H1 (cell line): ENCODE results near the gene GRM8. TPM values are rescaled to one million over a fixed set of nuclear protein-coding genes. Genes with fewer than 3 reads are reported as not detected.

Experiments
- CTCF ChIA-PET: fragments of 300-600 bp; sonication (Branson Sonifier 250); formaldehyde crosslinking; loops from one replicate; lab custom pipeline; 2021; ENCODE audit not compliant: partially characterized antibody; lab: Charles Lee
- POLR2A ChIA-PET: fragments of 300-600 bp; sonication (Branson Sonifier 250); formaldehyde crosslinking; loops from one replicate; lab custom pipeline; 2021; ENCODE audit warnings: inconsistent platforms; ENCODE audit not compliant: partially characterized antibody; lab: Charles Lee
- DNase-seq, 2 experiments: peaks; one replicate each; pipeline versions ENCODE4 v3.0.0 to v3.0.0-alpha.2; 2010 to 2022; ENCODE audit warnings: low spot score in 2 of 2, low read depth in 1 of 2, mixed read lengths in 1 of 2
- FAIRE-seq: peaks from 2 replicates; lab custom pipeline; 2011; peaks lifted over from hg19 to GRCh38; lab: Jason Lieb, UNC
- H2AFZ ChIP-seq: 2 replicates; pipeline ENCODE4 v1.8.1; 2012; ENCODE audit warnings: low read length, inconsistent platforms
- H2AK5ac ChIP-seq: 2 replicates; pipeline ENCODE4 v1.6.1; 2013; ENCODE audit warnings: low read depth, low read length
- H2BK120ac ChIP-seq: replicated peaks from 2 replicates; pipeline ENCODE3; 2013; ENCODE audit warnings: low read depth, low read length, inconsistent platforms
- H2BK12ac ChIP-seq: 2 replicates; pipeline ENCODE4 v1.6.1; 2013; ENCODE audit warnings: low read depth, low read length
- H2BK15ac ChIP-seq: 2 replicates; pipeline ENCODE4 v1.6.1; 2013; ENCODE audit warnings: low read length
- H2BK20ac ChIP-seq: 2 replicates; pipeline ENCODE4 v1.6.1; 2013; ENCODE audit warnings: low read length
- H2BK5ac ChIP-seq: 2 replicates; pipeline ENCODE4 v1.6.1; 2013; ENCODE audit warnings: low read depth, low read length
- H3K14ac ChIP-seq: 2 replicates; pipeline ENCODE4 v1.6.1; 2013; ENCODE audit warnings: inconsistent platforms; ENCODE audit not compliant: insufficient read length
- H3K18ac ChIP-seq: 2 replicates; pipeline ENCODE4 v1.6.1; 2013; ENCODE audit warnings: low read length; ENCODE audit errors: extremely low read depth
- H3K23ac ChIP-seq: 2 replicates; pipeline ENCODE4 v1.6.1; 2013; ENCODE audit warnings: inconsistent platforms; ENCODE audit not compliant: insufficient read length
- H3K23me2 ChIP-seq: 2 replicates; pipeline ENCODE4 v1.6.1; 2013; ENCODE audit warnings: low read depth, low read length
- H3K27ac ChIP-seq: 2 replicates; pipeline ENCODE4 v1.6.1; 2011; ENCODE audit warnings: low read depth, low read length, inconsistent platforms
- H3K27me3 ChIP-seq, 4 experiments: replicated peaks in 1 of 4; 1 replicate in 1 of 4; 2 replicates in 3 of 4; pipeline versions ENCODE4 v1.6.1 to v1.8.1; 2011 to 2013; ENCODE audit warnings: low read length in 3 of 4, mild to moderate bottlenecking in 3 of 4, inconsistent platforms in 2 of 4, mixed read lengths in 2 of 4, moderate library complexity in 1 of 4; ENCODE audit not compliant: control insufficient read depth in 3 of 4, insufficient read depth in 3 of 4; ENCODE audit errors: extremely low read depth in 1 of 4
- H3K36me3 ChIP-seq, 4 experiments: 2 replicates each; pipeline versions ENCODE4 v1.6.1 to v1.8.1; 2011 to 2013; ENCODE audit warnings: mild to moderate bottlenecking in 4 of 4, low read length in 3 of 4, moderate library complexity in 2 of 4, control low read depth in 1 of 4, inconsistent platforms in 1 of 4; ENCODE audit not compliant: insufficient read depth in 4 of 4, control insufficient read depth in 2 of 4
- H3K4ac ChIP-seq: replicated peaks from 2 replicates; pipeline ENCODE3; 2013; ENCODE audit warnings: low read length, low read depth, mixed read lengths, inconsistent platforms; ENCODE audit not compliant: insufficient read length
- H3K4me1 ChIP-seq, 4 experiments: replicated peaks in 1 of 4; 1 replicate in 1 of 4; 2 replicates in 3 of 4; pipeline versions ENCODE4 v1.6.1 to v1.8.1; 2011 to 2013; ENCODE audit warnings: low read length in 3 of 4, inconsistent platforms in 2 of 4, mixed read lengths in 1 of 4; ENCODE audit not compliant: insufficient read depth in 4 of 4, control insufficient read depth in 3 of 4
- H3K4me2 ChIP-seq, 2 experiments: 2 replicates each; pipeline versions ENCODE4 v1.6.1 to v1.8.1; 2011 to 2013; ENCODE audit warnings: low read depth in 2 of 2, low read length in 2 of 2, control low read depth in 1 of 2, inconsistent platforms in 1 of 2, mild to moderate bottlenecking in 1 of 2; ENCODE audit not compliant: insufficient read depth in 1 of 2
- H3K4me3 ChIP-seq, 4 experiments: fragments of 200-600, 300-600 bp in 1 of 4; sonication (generic), shearing (Covaris generic), sonication (Bioruptor Twin) in 1 of 4; 2 replicates each; pipeline versions ENCODE4 v1.5.1 to v1.8.1; 2011 to 2016; ENCODE audit warnings: low read length in 4 of 4, low read depth in 3 of 4, control low read depth in 2 of 4, inconsistent platforms in 2 of 4, mild to moderate bottlenecking in 2 of 4, mixed read lengths in 1 of 4, moderate library complexity in 1 of 4; ENCODE audit not compliant: insufficient read depth in 2 of 4; ENCODE audit errors: extremely low read depth in 1 of 4
- H3K56ac ChIP-seq: replicated peaks from 2 replicates; pipeline ENCODE3; 2013; ENCODE audit warnings: low read depth, mild to moderate bottlenecking, mixed read lengths, low read length, inconsistent platforms; ENCODE audit not compliant: insufficient read length
- H3K79me1 ChIP-seq: 2 replicates; pipeline ENCODE4 v1.6.1; 2013; ENCODE audit warnings: low read depth, low read length, control low read depth
- H3K79me2 ChIP-seq, 2 experiments: 2 replicates each; pipeline versions ENCODE4 v1.6.1 to v1.8.1; 2012 to 2013; ENCODE audit warnings: low read length in 2 of 2, mild to moderate bottlenecking in 2 of 2, inconsistent platforms in 1 of 2; ENCODE audit not compliant: insufficient read depth in 2 of 2, control insufficient read depth in 1 of 2
- H3K9ac ChIP-seq, 4 experiments: replicated peaks in 1 of 4; 1 replicate in 1 of 4; 2 replicates in 3 of 4; pipeline versions ENCODE4 v1.6.1 to v1.8.1; 2011 to 2013; ENCODE audit warnings: low read depth in 3 of 4, low read length in 3 of 4, control low read depth in 2 of 4, mild to moderate bottlenecking in 2 of 4, moderate library complexity in 2 of 4, inconsistent platforms in 1 of 4; ENCODE audit errors: extremely low read depth in 1 of 4
- H3K9me3 ChIP-seq, 2 experiments: 2 replicates each; pipeline versions ENCODE4 v1.6.1 to v1.8.1; 2012 to 2013; ENCODE audit warnings: mild to moderate bottlenecking in 2 of 2, moderate library complexity in 2 of 2, control low read depth in 1 of 2, inconsistent platforms in 1 of 2, low read depth in 1 of 2, low read length in 1 of 2, mixed read lengths in 1 of 2; ENCODE audit not compliant: insufficient read depth in 2 of 2
- H4K20me1 ChIP-seq, 2 experiments: replicated peaks in 1 of 2; 2 replicates each; pipeline versions ENCODE3 to v1.8.1; 2011 to 2013; ENCODE audit warnings: inconsistent platforms in 2 of 2, low read length in 2 of 2, mild to moderate bottlenecking in 1 of 2; ENCODE audit not compliant: insufficient read depth in 2 of 2, control insufficient read depth in 1 of 2
- H4K5ac ChIP-seq: 2 replicates; pipeline ENCODE4 v1.6.1; 2013; ENCODE audit warnings: low read length, low read depth, mixed read lengths, inconsistent platforms; ENCODE audit not compliant: insufficient read length
- H4K8ac ChIP-seq: 2 replicates; pipeline ENCODE4 v1.8.0; 2013; ENCODE audit warnings: mild to moderate bottlenecking, moderate library complexity, low read length, inconsistent platforms; ENCODE audit not compliant: insufficient read depth; ENCODE audit errors: extremely low read depth
- H4K91ac ChIP-seq: replicated peaks from 2 replicates; pipeline ENCODE3; 2013; ENCODE audit warnings: low read length, mixed read lengths, inconsistent platforms; ENCODE audit not compliant: insufficient read length
- BCL11A ChIP-seq, 2 experiments: IDR thresholded peaks; one replicate each; pipeline ENCODE4 v1.6.1; 2011; ENCODE audit warnings: low read depth in 2 of 2, low read length in 2 of 2, mild to moderate bottlenecking in 2 of 2
- CTBP2 ChIP-seq: IDR thresholded peaks from 2 replicates; pipeline ENCODE4 v1.7.0; 2011; ENCODE audit warnings: borderline replicate concordance, mild to moderate bottlenecking, moderate library complexity, mixed read lengths, low read length; ENCODE audit not compliant: insufficient read depth, insufficient read length
- EGR1 ChIP-seq: IDR thresholded peaks from 2 replicates; pipeline ENCODE4 v1.6.1; 2011; ENCODE audit warnings: low read depth, low read length, borderline replicate concordance
- EP300 ChIP-seq, 2 experiments: IDR thresholded peaks; 1 replicate in 1 of 2; 2 replicates in 1 of 2; pipeline ENCODE4 v1.6.1; 2011 to 2012; ENCODE audit warnings: low read depth in 2 of 2, low read length in 2 of 2, mild to moderate bottlenecking in 2 of 2, borderline replicate concordance in 1 of 2, inconsistent platforms in 1 of 2, moderate library complexity in 1 of 2
- HDAC2 ChIP-seq, 2 experiments: fragments of 300-600 bp in 1 of 2; sonication (generic) in 1 of 2; IDR thresholded peaks; 2 replicates each; pipeline ENCODE4 v1.6.1; 2011 to 2012; ENCODE audit warnings: low read depth in 2 of 2, low read length in 2 of 2, mild to moderate bottlenecking in 2 of 2, moderate library complexity in 2 of 2, borderline replicate concordance in 1 of 2, inconsistent platforms in 1 of 2
- KDM1A ChIP-seq: fragments of 200-600, 300-600 bp; sonication (generic); IDR thresholded peaks from 2 replicates; pipeline ENCODE4 v1.7.1; 2016; ENCODE audit warnings: mild to moderate bottlenecking, low read length, borderline replicate concordance
- KDM5A ChIP-seq: fragments of 200-600 bp; IDR thresholded peaks from 2 replicates; pipeline ENCODE4 v1.7.1; 2012; ENCODE audit warnings: mild to moderate bottlenecking, low read length, inconsistent platforms, mixed read lengths
- POLR2A ChIP-seq, 2 experiments: IDR thresholded peaks; 1 replicate in 1 of 2; 2 replicates in 1 of 2; pipeline ENCODE4 v1.6.1; 2011; ENCODE audit warnings: low read depth in 2 of 2, low read length in 2 of 2, mild to moderate bottlenecking in 2 of 2; ENCODE audit errors: control extremely low read depth in 1 of 2
- RBBP5 ChIP-seq: IDR thresholded peaks from 2 replicates; pipeline ENCODE4 v1.7.1; 2012; ENCODE audit warnings: low read depth, mild to moderate bottlenecking, inconsistent platforms, low read length, moderate library complexity, borderline replicate concordance
- RFX5 ChIP-seq: IDR thresholded peaks from 2 replicates; pipeline ENCODE4 v1.6.1; 2011; ENCODE audit warnings: low read depth, low read length, improper control_type of control experiment, borderline replicate concordance
- TBP ChIP-seq: IDR thresholded peaks from 2 replicates; pipeline ENCODE4 v1.6.1; 2011; ENCODE audit warnings: low read depth, low read length, improper control_type of control experiment
- TCF12 ChIP-seq: IDR thresholded peaks from 2 replicates; pipeline ENCODE4 v1.6.1; 2011; ENCODE audit warnings: low read depth, mild to moderate bottlenecking, low read length
- YY1 ChIP-seq: IDR thresholded peaks from 2 replicates; pipeline ENCODE4 v1.6.1; 2011; ENCODE audit warnings: low read depth, mild to moderate bottlenecking, low read length
- WGBS, 2 experiments: shearing (Covaris generic) in 1 of 2; methylation state at CpG; one replicate each; pipeline versions ENCODE4 v1.1.6 to v1.1.7; 2013 to 2015; ENCODE audit warnings: low lambda C conversion rate in 2 of 2, mixed read lengths in 2 of 2, inconsistent platforms in 1 of 2, low coverage in 1 of 2, missing lambda C conversion rate in 1 of 2; ENCODE audit not compliant: insufficient replicate concordance in 2 of 2, insufficient coverage in 1 of 2, insufficient read length in 1 of 2; ENCODE audit errors: extremely low coverage in 1 of 2, missing lambda C conversion rate in 1 of 2; 5-methylcytosine and 5-hydroxymethylcytosine counted together
- polyA plus RNA-seq, 7 experiments: library from polyadenylated mRNA; depleted of rRNA in 3 of 7; stranded (reverse) in 5 of 7; unstranded in 2 of 7; fragments of >200 nt in 5 of 7; fragments of 200-250 nt in 2 of 7; gene quantifications; 1 replicate in 5 of 7; 2 replicates in 1 of 7; 4 replicates in 1 of 7; pipeline versions ENCODE4 v1.2.1 to v1.2.3, GENCODE V29; 2011 to 2013; ENCODE audit warnings: missing spikeins in 2 of 7, mixed read lengths in 2 of 7
- total RNA-seq: library from RNA; stranded (reverse); fragmentation: NEBNext Ultra II Directional; extraction: Animal tissue kit (Norgen Biotek cat#: 25700); gene quantifications from 2 replicates; pipeline ENCODE4 v1.2.1, GENCODE V29; 2021

GRM8 gene
- total and polyA plus RNA-seq, 2 of the 8 experiments (the other 6 are each of a cell fraction or from before 2014, with no cell fraction given) = 2.6 to 2.8 TPM

DNA sequence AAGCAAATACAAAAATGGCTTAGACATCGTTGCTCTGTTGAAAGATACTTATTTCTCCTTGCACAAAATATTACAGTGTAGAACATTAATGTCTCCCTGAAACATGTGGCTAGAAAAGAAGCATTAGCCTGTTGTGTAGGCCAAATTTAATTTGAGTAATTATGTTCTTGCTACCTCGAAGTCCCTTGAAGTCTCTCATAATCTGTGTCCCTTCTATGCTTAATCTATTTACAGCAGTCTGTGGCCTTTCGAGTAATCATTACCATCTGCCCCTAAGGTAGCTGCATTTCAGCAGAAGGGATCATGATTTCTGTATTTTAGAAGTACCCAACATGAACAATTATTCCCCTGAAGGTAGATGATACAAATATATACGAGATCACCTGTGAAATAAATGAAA lies 615.2 kb downstream of the GRM8 start:
- no peak overlapping the region for H2BK120ac ChIP-seq
- H3K18ac ChIP-seq = no peak overlapping the region
- no peaks in the 10 kb centered on the region for H3K23me2 ChIP-seq
- H2BK15ac ChIP-seq = no peak overlapping the region
- WGBS, 2 experiments = 91% methylated on average over 4 of the region's 4 CpGs; no CpG with 5 or more reads in 1 of the 2 experiments
- no peak overlapping the region for H3K23ac ChIP-seq
- no peak overlapping the region for H3K4ac ChIP-seq
- H3K4me2 ChIP-seq = no peak overlapping the region
- H2BK12ac ChIP-seq = no peak overlapping the region
- no peaks in the 10 kb centered on the region for H4K20me1 ChIP-seq
- no peak overlapping the region for H2BK5ac ChIP-seq
- H4K91ac ChIP-seq = no peak overlapping the region
- CTCF ChIA-PET = no interaction called here
- no peaks in the 10 kb centered on the region for H3K79me1 ChIP-seq
- H3K9ac ChIP-seq = no peak overlapping the region
- POLR2A ChIA-PET = no interaction called here
- TF ChIP-seq POLR2A (IDR thresholded peaks at IDR 0.05; ENCODE audit: control extremely low read depth in 1 of 2, low read depth in 2 of 2, low read length in 2 of 2) (no peak), CTBP2 (no peak), EP300 (IDR thresholded peaks at IDR 0.05; ENCODE audit: borderline replicate concordance in 1 of 2, low read depth in 2 of 2, low read length in 2 of 2) (no peak), RFX5 (no peak), BCL11A (IDR thresholded peaks at IDR 0.05; ENCODE audit: low read depth in 2 of 2, low read length in 2 of 2) (no peak), TCF12 (no peak), TBP (no peak), KDM1A (no peak), YY1 (no peak), EGR1 (no peak), RBBP5 (no peak), KDM5A (no peak), HDAC2 (IDR thresholded peaks at IDR 0.05; ENCODE audit: borderline replicate concordance in 1 of 2, low read depth in 2 of 2, low read length in 2 of 2) (no peak)
- TF ChIP-seq, all 59 proteins: peak for 0
- Histone ChIP-seq H3K27ac (no peak overlapping the region), H3K36me3 (no peaks in the 10 kb centered on the region), H4K5ac (no peak overlapping the region), H3K4me3 (no peak overlapping the region), H3K14ac (no peak overlapping the region), H3K56ac (no peak overlapping the region), H4K8ac (no peak overlapping the region), H3K4me1 (peaks cover 0 to 5% (median under 1%) of the 10 kb centered on the region in 4 experiments; a peak in 3 of 7 replicates), H3K79me2 (no peaks in the 10 kb centered on the region), H2BK20ac (no peak overlapping the region), H3K27me3 (no peaks in the 10 kb centered on the region), H2AK5ac (no peak overlapping the region), H2AFZ (no peak overlapping the region), H3K9me3 (no peaks in the 10 kb centered on the region)
- DNase-seq = no peak
- FAIRE-seq = no peak
